GM12878 (cell line): ENCODE results near the gene NOVA1. TPM values are rescaled to one million over a fixed set of nuclear protein-coding genes. Genes with fewer than 3 reads are reported as not detected.

Experiments
- ATAC-seq: fragments of 200-7000 bp; cut with Tn5 transposase; 3 replicates; pipeline ENCODE4 v1.9.1; 2020; ENCODE audit warnings: mild to moderate bottlenecking, moderate library complexity
- BruUV-seq: library from RNA; stranded (reverse); fragments of 400-500 nt; replicated peaks from 2 replicates; lab custom pipeline; 2021; lab: Mats Ljungman, UMichigan
- CTCF ChIA-PET: fragments of 300-600 bp; sonication (Branson Sonifier 250); formaldehyde crosslinking; extraction: SDS; loops from one replicate; lab custom pipeline; 2021; ENCODE audit warnings: inconsistent platforms; lab: Yijun Ruan, JAX
- POLR2A ChIA-PET: fragments of 350-600 bp; formaldehyde crosslinking; extraction: SDS; loops from one replicate; lab custom pipeline; 2021; ENCODE audit warnings: inconsistent platforms; lab: Charles Lee
- RAD21 ChIA-PET: fragments of 300-600 bp; sonication (Branson Sonifier 250); formaldehyde crosslinking; loops from one replicate; lab custom pipeline; 2023; ENCODE audit warnings: antibody characterized with exemption; ENCODE audit not compliant: unreplicated experiment; lab: Charles Lee
- SMC1A ChIA-PET: fragments of 300-600 bp; sonication (Branson Sonifier 250); formaldehyde crosslinking; loops from one replicate; lab custom pipeline; 2023; ENCODE audit not compliant: unreplicated experiment, uncharacterized antibody; lab: Charles Lee
- DNase-seq: peaks from one replicate; pipeline ENCODE4 v3.0.0-alpha.2; 2011; ENCODE audit warnings: low read depth, low spot score
- FAIRE-seq: peaks from 3 replicates; lab custom pipeline; 2011; peaks lifted over from hg19 to GRCh38; lab: Jason Lieb, UNC
- H2AFZ ChIP-seq: 2 replicates; pipeline ENCODE4 v1.6.0; 2011; ENCODE audit warnings: low read depth, low read length, control low read depth; ENCODE audit not compliant: control insufficient read depth
- H3K27ac ChIP-seq: 2 replicates; pipeline ENCODE4 v1.5.1; 2011; ENCODE audit warnings: control low read depth; ENCODE audit not compliant: control insufficient read depth, insufficient read depth
- H3K27me3 ChIP-seq, 2 experiments: replicated peaks in 1 of 2; 2 replicates each; pipeline versions ENCODE4 v1.6.0 to v1.6.1; 2011; ENCODE audit warnings: low read length in 1 of 2; ENCODE audit not compliant: control insufficient read depth in 2 of 2, insufficient read depth in 2 of 2
- H3K36me3 ChIP-seq, 2 experiments: 2 replicates each; pipeline ENCODE4 v1.5.1; 2011; ENCODE audit warnings: low read length in 1 of 2; ENCODE audit not compliant: control insufficient read depth in 2 of 2, insufficient read depth in 2 of 2
- H3K4me1 ChIP-seq: 2 replicates; pipeline ENCODE4 v1.6.1; 2011; ENCODE audit warnings: mild to moderate bottlenecking, low read length, moderate library complexity, mixed read lengths; ENCODE audit not compliant: control insufficient read depth, insufficient read depth
- H3K4me2 ChIP-seq: 2 replicates; pipeline ENCODE4 v1.6.0; 2011; ENCODE audit warnings: control low read depth; ENCODE audit not compliant: control insufficient read depth, insufficient read depth
- H3K4me3 ChIP-seq: fragments of 200-600 bp; sonication (generic); 2 replicates; pipeline ENCODE4 v1.5.1; 2016
- H3K79me2 ChIP-seq: 2 replicates; pipeline ENCODE4 v1.6.0; 2011; ENCODE audit warnings: low read length; ENCODE audit not compliant: control insufficient read depth, insufficient read depth
- H3K9ac ChIP-seq: 2 replicates; pipeline ENCODE4 v1.8.0; 2011; ENCODE audit warnings: low read length, control low read depth, mixed read lengths; ENCODE audit not compliant: control insufficient read depth, insufficient read depth
- H3K9me3 ChIP-seq: replicated peaks from 3 replicates; pipeline ENCODE4 v1.5.1; 2011; ENCODE audit warnings: mild to moderate bottlenecking, low read length; ENCODE audit not compliant: control insufficient read depth, insufficient read depth
- H4K20me1 ChIP-seq: 2 replicates; pipeline ENCODE4 v1.6.0; 2011; ENCODE audit not compliant: control insufficient read depth, insufficient read depth
- BACH1 ChIP-seq: fragments of 450-650 bp; IDR thresholded peaks from 2 replicates; pipeline ENCODE4 v1.6.1; 2017; ENCODE audit warnings: mild to moderate bottlenecking, borderline replicate concordance
- CTCF ChIP-seq, 3 experiments: IDR thresholded peaks in 2 of 3; conservative IDR thresholded peaks in 1 of 3; 2 replicates each; pipeline ENCODE4 v1.5.1; 2011; ENCODE audit warnings: low read depth in 3 of 3, low read length in 3 of 3, mild to moderate bottlenecking in 3 of 3, control low read depth in 2 of 3, moderate library complexity in 2 of 3, inconsistent platforms in 1 of 3, mixed read lengths in 1 of 3; ENCODE audit not compliant: control insufficient read depth in 2 of 3, insufficient read depth in 1 of 3; ENCODE audit errors: extremely low read depth in 1 of 3
- E2F8 ChIP-seq: fragments of 450-650 bp; IDR thresholded peaks from 2 replicates; pipeline ENCODE4 v1.6.1; 2018; ENCODE audit warnings: mild to moderate bottlenecking, low read depth, moderate library complexity; ENCODE audit not compliant: partially characterized antibody
- MAX ChIP-seq: IDR thresholded peaks from 2 replicates; pipeline ENCODE4 v1.6.1; 2012; ENCODE audit warnings: low read depth, low read length, improper control_type of control experiment
- RAD51 ChIP-seq: fragments of 450-650 bp; IDR thresholded peaks from 2 replicates; pipeline ENCODE4 v1.6.1; 2016; ENCODE audit warnings: moderate library complexity, mild to moderate bottlenecking, inconsistent platforms
- SMAD1 ChIP-seq: fragments of 450-650 bp; IDR thresholded peaks from 2 replicates; pipeline ENCODE4 v1.6.1; 2018; ENCODE audit warnings: mild to moderate bottlenecking, low read depth; ENCODE audit not compliant: partially characterized antibody
- SMAD5 ChIP-seq: IDR thresholded peaks from 2 replicates; pipeline ENCODE4 v1.6.1; 2016; ENCODE audit warnings: antibody characterized with exemption, low read depth
- STAT3 ChIP-seq: IDR thresholded peaks from 2 replicates; pipeline ENCODE4 v1.6.1; 2011; ENCODE audit warnings: low read depth, low read length, improper control_type of control experiment
- WGBS: methylation state at CpG from one replicate; pipeline ENCODE4 v1.1.6; 2016; ENCODE audit warnings: low lambda C conversion rate; ENCODE audit not compliant: insufficient replicate concordance, insufficient coverage; ENCODE audit errors: missing lambda C conversion rate; 5-methylcytosine and 5-hydroxymethylcytosine counted together
- in situ Hi-C: fragments of 300-500 bp; cut with MboI; formaldehyde crosslinking; loops from 9 replicates; pipeline ENCODE4 v1.14.3; 2018; ENCODE audit warnings: mixed read lengths
- intact Hi-C: fragments of 100-400 bp; cut with micrococcal nuclease; formaldehyde crosslinking; loops from one replicate; pipeline ENCODE4 v1.14.2; 2022; ENCODE audit not compliant: unreplicated experiment
- polyA plus RNA-seq, 11 experiments: library from polyadenylated mRNA; depleted of rRNA in 4 of 11; unstranded in 6 of 11; stranded (reverse) in 5 of 11; fragments of >200 nt; fragmentation: Nextera tagmentation in 4 of 11; fragmentation: Illumina TruSeq in 1 of 11; extraction: Ambion mirVana in 4 of 11; extraction: Trizol in 1 of 11; gene quantifications; 1 replicate in 1 of 11; 2 replicates in 10 of 11; pipeline versions ENCODE4 v1.2.1 to v1.2.3, GENCODE V29; 2011 to 2016; ENCODE audit warnings: inconsistent platforms in 2 of 11, missing spikeins in 2 of 11, low read depth in 1 of 11
- total RNA-seq, 4 experiments: library from RNA; depleted of rRNA in 3 of 4; stranded (reverse); fragments of >200 nt in 3 of 4; fragmentation: Illumina TruSeq in 1 of 4; extraction: Trizol in 1 of 4; gene quantifications; 2 replicates each; pipeline versions ENCODE4 v1.2.1 to v1.2.3, GENCODE V29; 2013 to 2021

NOVA1 gene
- total and polyA plus RNA-seq, 10 of the 15 experiments (the other 5 are each of a cell fraction or from before 2014, with no cell fraction given) = 0.05 to 0.41 TPM; not detected in 8

GRCh38 chr14:26538176-26538575, 59.7 kb downstream of the NOVA1 start:
- H3K4me2 ChIP-seq = no peak overlapping the region
- no peak overlapping the region for H3K9ac ChIP-seq
- H4K20me1 ChIP-seq = no peaks in the 10 kb centered on the region
- no peak for DNase-seq
- FAIRE-seq = no peak
- ChIA-PET POLR2A (no interaction called here), RAD21 (no interaction called here)
- no peaks in the 10 kb centered on the region for H3K4me1 ChIP-seq
- no peak overlapping the region for H3K4me3 ChIP-seq
- TF ChIP-seq SMAD1 = no peak
- TF ChIP-seq E2F8 = no peak
- no peak for TF ChIP-seq SMAD5
- no peak for TF ChIP-seq RAD51
- TF ChIP-seq, all 136 proteins: peak for 0
- no peaks in the 10 kb centered on the region for H3K27me3 ChIP-seq
- H3K79me2 ChIP-seq = no peaks in the 10 kb centered on the region
- no peak for ATAC-seq
- WGBS = 0% methylated on average over 1 of the region's 1 CpG
- intact Hi-C loops (no loop called here), in situ Hi-C loops (no loop called here)
- no peaks in the 10 kb centered on the region; the same call in 2 of the 3 replicates for H3K9me3 ChIP-seq
- no TSS peak for BruUV-seq
- H3K36me3 ChIP-seq = no peaks in the 10 kb centered on the region
- no peak overlapping the region for H3K27ac ChIP-seq
- SMC1A ChIA-PET = no interaction called here
- CTCF ChIA-PET = no interaction called here
- H2AFZ ChIP-seq = no peak overlapping the region

GRCh38 chr14:26531894-26532293, 65.9 kb downstream of the NOVA1 start:
- no peak for TF ChIP-seq CTCF (IDR thresholded peaks at IDR 0.05 in 2 of 3, conservative IDR thresholded peaks at IDR 0.05 in 1 of 3; ENCODE audit: control insufficient read depth in 2 of 3, extremely low read depth in 1 of 3, insufficient read depth in 1 of 3, low read depth in 3 of 3, low read length in 3 of 3)
- no peak for TF ChIP-seq BACH1
- TF ChIP-seq STAT3 = no peak
- no peak for TF ChIP-seq MAX
- no TSS peak for BruUV-seq
- ChIA-PET RAD21 (no interaction called here), CTCF (no interaction called here), SMC1A (no interaction called here), POLR2A (no interaction called here)
- in situ Hi-C loops = no loop called here
- Histone ChIP-seq H2AFZ (no peak overlapping the region), H3K79me2 (no peaks in the 10 kb centered on the region), H3K27me3 (no peaks in the 10 kb centered on the region), H3K36me3 (no peaks in the 10 kb centered on the region), H3K4me2 (no peak overlapping the region), H4K20me1 (no peaks in the 10 kb centered on the region), H3K4me3 (no peak overlapping the region), H3K27ac (no peak overlapping the region), H3K9ac (no peak overlapping the region), H3K4me1 (no peaks in the 10 kb centered on the region), H3K9me3 (no peaks in the 10 kb centered on the region; the same call in 2 of the 3 replicates)
- no peak for ATAC-seq
- FAIRE-seq = no peak
- no peak for DNase-seq
- intact Hi-C loops = no loop called here
- 8% methylated on average over 3 of the region's 3 CpGs for WGBS
